IPS-NIHi11 (cell line): Measurements from ENCODE around the gene OAF.

Experiments
- DNase-seq: peaks from one replicate; pipeline ENCODE4 v3.0.0; 2012; ENCODE audit warnings: mixed read lengths, low spot score

The OAF gene

DNA sequence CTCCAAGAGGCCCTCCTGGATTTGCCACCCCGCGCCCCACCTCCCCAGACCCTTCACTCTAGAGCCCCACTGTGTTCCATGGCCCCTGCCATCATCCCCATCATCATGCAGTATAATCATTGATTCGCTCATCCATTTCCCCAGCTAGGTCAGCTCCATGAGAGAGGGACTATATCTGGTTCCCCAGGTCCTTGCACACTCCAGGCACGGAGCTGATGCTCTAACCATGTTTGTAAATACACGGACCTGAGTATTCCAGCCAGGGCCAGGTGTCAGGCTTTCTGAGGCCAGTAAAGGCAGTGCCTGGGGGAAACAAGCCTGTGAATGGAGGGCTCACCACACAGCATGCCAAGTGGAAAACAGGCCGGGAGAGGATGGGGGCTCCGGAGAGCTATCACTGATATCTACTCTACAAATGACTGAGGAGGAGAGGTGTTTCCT, 27.1 kb upstream of the OAF start:
- no peak for DNase-seq

- DNase-seq: no peak
Measured at GRCh38 chr11:120184371-120184945, 26.4 kb upstream of the OAF start.

GRCh38 chr11:120184946-120185705, 25.7 kb upstream of the OAF start:
- DNase-seq: no peak

- no peak for DNase-seq
Measured at GRCh38 chr11:120185706-120186455, 25.0 kb upstream of the OAF start.

DNA sequence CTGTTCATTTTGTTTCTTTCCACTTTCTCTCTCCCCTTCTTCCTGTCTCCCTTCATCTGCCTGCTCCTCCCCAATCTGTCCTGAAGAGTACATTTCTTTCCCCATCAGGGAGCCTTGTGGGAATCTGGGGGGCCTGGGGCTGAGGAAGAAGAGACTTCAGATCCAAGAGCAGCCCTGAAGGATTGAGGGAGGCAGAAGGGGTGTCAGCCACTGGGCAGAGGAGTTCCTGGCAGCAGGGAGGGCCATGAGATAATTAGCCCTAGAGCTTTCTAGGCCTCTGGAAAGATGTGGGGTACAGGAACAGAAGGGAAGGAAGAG, 24.4 kb upstream of the OAF start:
- DNase-seq: no peak

GRCh38 chr11:120186774-120187591, 23.8 kb upstream of the OAF start:
- no peak for DNase-seq

- DNase-seq: no peak
Measured at GRCh38 chr11:120188371-120188770, 22.5 kb upstream of the OAF start.

DNA sequence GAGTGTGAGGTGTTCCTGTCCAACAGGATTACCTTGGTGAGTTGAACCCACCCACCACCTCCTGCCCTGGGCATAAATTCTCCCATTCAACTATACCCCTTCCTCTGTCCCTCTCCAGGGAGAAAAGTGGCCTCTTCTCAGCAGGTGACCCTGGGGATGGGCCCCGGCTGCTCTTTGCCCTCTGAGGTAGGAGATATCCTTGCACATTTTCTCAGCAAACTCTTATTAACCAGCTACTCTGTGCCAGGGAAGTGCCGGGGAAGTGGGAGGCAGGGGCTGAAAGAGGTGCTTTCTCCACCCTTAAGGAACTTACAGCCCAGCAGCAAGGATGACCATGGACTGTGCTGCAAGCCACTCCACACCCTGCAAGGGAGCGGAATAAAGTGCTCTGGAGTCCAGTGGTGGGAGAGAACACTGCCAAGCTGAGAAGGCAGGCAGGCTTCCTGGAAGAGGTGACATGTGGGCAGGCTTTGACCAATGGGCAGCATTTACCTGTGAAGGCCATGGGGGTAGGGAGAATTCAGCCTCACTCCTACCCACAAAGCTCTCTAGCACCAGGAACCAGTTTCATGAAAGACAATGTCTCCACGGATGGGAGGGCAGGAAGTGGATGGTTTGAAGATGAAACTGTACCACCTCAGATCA, 21.9 kb upstream of the OAF start:
- no peak for DNase-seq

- DNase-seq: no peak
Measured at GRCh38 chr11:120191058-120191457, 19.8 kb upstream of the OAF start.

DNA sequence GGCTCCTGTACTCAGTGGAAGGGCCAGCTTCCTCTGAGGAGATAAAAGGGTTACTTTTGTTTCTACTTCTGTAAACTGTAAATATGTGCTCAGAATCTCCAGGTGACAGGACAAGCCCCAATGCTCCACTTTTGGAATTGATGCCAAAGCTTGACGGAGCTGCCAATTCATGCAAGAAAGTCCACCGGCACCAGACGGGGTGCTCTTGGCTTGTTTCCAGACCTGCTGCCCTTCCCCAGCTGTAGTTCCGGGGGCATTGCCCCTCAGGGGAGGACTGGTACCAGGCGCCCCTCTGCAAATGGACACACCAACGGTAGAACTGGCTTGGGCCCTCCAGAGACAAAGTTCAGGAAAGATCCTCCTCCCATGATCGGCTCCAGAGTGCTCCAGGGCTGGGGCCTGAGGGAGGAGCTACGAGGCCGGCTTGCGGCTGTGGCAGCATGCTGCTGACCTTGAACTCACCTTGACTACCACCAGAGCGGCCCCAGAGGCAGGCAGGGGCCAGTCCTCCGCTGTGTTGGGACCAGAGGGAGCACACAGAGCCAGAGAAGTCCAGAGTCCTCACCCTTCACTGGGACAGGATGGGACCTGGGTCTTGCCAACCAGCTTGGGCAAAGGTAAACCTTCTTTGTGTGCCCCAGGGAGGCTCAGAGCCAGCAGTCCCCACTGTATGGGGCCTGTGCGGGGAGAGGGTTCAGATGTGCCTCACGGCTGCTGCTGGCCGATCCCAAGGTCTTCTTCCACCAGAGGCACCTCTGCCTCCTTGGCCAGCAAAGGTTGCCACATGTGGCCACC, 17.8 kb upstream of the OAF start:
- no peak for DNase-seq

GRCh38 chr11:120194166-120194565, 16.7 kb upstream of the OAF start:
- DNase-seq: no peak

DNA sequence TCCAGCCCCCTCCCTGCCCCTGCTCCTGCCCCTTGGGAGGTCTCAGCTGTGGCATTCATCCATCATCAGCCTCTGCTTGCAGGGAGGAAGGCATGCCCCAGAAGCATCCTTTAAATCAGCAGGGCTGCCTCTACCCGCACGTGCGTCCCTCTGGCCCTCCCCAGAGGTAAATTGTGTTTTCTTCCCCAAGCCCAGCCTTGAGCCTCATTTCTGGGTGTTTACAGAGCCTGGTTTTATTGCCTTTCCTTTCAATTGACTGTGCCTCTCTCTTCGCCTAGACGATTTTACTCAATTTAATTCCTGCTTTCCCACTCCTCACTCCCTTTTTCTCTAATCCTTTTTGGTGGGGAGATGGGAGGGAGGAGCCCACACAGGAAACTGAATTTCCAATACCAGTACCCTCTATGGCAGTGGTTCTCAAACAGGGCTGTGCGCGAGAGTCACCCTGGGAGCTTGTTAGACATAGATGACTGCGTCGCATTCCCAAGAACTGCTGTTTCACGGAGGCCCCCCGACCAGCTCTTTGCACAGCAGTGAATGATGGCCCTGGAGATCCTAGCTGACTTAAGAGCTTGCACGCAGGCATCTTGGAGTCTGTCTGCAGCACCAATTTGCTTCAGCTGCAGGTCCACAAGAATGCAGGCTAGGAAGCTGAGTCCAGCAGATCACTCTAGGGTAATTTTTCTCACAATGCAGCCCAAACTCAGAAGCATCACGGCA, 15.1 kb upstream of the OAF start:
- DNase-seq: no peak

GRCh38 chr11:120196826-120197225, 14.0 kb upstream of the OAF start:
- DNase-seq: no peak

- DNase-seq: peak; percentile 62
Measured at GRCh38 chr11:120197251-120197891, 13.5 kb upstream of the OAF start.

DNA sequence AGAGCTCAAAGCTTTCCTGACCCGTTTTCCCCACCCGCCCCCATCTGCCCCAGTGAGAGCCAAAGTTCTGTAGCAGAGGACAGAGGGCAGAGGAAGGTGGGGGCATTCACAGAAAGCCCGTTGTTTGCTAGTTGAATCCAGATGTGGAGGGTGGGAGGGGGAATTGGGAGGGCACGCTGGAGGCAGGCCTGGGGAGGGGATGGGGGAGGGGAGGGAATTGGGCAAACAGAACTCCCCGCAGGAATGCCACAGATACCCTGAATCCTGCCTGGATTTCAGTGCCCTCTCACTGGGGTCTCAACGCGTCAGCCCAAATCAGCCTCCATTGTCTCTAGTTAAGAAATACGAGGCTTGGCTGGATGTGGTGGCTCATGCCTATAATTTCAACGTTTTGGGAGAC, 12.9 kb upstream of the OAF start:
- DNase-seq: no peak

DNA sequence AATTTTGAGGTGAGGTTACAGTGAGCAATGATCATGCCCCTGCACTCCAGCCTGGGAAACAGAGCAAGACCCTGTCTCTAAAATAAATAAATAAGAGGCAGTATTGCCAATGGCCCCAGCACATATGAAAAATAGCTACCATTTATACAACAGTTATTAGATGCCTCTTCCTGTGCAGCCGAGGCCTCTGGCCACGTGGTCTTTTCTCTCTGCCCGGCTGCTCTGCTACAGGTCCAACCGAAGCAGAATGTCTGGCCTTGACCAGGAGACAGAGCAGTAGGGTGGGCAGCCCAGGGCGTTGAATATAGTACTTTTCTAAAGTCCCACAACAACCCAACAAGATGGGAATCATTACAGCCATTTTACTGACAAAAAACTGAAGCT, 12.4 kb upstream of the OAF start:
- DNase-seq: no peak

DNA sequence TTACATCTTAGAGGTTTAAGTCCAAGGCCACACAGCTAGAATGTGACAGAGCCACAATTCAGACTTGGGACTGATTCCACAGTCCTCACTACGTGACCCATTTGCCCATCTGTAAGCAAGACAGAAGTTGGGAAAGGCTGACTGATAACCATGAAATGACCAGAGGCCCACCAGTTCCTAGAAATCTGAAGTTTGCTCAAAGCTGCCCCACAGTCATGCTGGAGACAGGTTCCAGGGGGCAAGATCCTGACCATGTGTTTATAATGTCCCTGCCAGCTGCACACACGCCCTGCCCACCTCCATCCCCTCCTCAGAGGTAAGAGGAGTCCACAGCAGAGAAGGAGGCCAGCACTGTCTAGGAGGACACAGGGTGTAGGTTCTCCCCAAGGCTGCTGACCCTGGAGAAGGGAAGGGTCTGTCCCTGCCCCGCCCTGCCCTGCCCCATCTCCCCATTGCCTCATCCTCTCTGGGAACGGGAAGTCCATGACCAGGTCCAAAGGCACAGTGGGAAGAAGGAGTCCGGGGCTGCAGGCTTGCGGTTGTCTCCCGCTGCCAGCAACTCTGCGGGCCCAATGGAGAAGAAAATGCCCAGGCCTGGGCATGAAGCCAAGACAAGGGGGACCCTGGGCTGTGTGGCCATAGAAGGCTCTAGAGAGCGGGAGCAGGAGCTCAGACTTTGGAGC, 11.9 kb upstream of the OAF start:
- DNase-seq: no peak

DNA sequence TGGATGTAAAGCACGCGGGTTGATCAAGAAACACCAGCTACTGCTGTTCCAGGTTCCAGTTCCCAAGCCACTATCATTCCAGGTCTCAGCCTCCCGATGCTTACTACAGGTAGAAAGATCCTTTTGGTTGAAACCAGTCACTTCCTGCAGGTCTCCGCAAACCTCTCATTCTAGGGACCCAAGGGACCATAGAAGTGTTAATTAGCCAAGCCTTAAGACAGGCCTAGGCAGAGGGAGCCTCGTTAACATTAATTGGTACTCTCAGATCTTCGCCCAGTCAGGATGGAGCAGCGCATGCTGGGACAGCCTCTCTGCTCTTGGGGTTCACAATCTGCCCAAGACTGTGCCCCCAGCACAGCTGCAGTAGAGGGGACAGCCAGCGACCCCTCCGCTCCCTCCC, 11.2 kb upstream of the OAF start:
- DNase-seq: no peak

DNA sequence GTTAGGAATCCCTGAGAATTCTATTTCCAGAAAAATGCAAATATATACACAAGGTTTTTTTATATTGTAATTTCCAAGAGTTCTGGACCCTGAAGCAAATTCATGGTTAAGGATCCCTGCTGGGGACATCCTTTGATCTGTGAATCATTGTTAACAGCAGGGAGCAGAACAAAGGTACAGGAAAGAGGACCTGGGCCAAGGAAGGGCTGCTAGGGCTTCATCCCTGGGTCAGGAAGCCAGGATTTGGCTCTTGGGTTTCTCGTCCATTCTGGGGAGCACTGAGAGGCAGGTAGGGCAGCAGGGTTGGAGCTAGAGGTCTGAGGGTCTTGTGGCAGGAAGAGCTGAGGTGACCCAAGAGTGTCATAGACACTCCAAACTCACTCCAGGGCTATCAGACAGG, 10.2 kb upstream of the OAF start:
- DNase-seq: no peak

DNA sequence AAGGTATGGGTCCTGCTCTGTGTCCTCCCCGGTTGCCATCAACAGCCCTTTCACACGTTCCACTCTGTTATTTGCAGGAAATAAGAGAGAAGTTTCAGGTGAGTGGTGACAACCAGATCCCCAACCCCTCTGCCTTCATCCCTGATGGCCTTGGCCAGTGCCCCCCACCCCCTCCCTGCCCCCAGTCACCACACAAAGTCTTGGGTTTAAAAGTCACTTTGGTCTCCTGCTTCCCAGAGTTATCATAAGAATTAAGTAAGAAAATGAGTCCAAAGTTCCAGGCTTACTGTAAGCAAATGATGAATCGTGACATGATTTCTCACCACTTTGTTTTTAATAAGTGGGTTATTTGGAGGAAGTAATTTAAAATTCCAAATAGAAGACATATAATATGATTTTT, 9.2 kb upstream of the OAF start:
- no peak for DNase-seq
